Right cardiac atrium (tissue), 5 donors: ENCODE measurements around the gene STUM. TPM values are rescaled to one million over a fixed set of nuclear protein-coding genes. Genes with fewer than 3 reads are reported as not detected.

Source experiments
- ATAC-seq, 2 donors: fragments of 200-7000 bp; cut with Tn5 transposase; one replicate each; pipeline versions ENCODE4 v1.8.0 to v1.9.1; 2020; ENCODE audit warnings: moderate library complexity in 2 of 2, mild to moderate bottlenecking in 1 of 2
- DNase-seq, 3 donors: peaks; one replicate each; pipeline ENCODE4 v3.0.0-alpha.2; 2020
- H3K27ac ChIP-seq: one replicate; pipeline ENCODE4 v1.5.1; 2013; ENCODE audit warnings: mild to moderate bottlenecking, low read length, control low read depth, moderate library complexity
- H3K27me3 ChIP-seq: one replicate; pipeline ENCODE4 v1.6.1; 2013; ENCODE audit not compliant: control insufficient read depth, insufficient read depth
- H3K4me1 ChIP-seq: one replicate; pipeline ENCODE4 v1.6.1; 2013; ENCODE audit warnings: low read length; ENCODE audit not compliant: control insufficient read depth, insufficient read depth
- H3K4me3 ChIP-seq: one replicate; pipeline ENCODE4 v1.5.1; 2013; ENCODE audit warnings: low read length, control low read depth
- H3K9me3 ChIP-seq: one replicate; pipeline ENCODE4 v1.6.1; 2013; ENCODE audit warnings: low read length; ENCODE audit not compliant: control insufficient read depth
- WGBS: extraction: QIAGEN DNeasy Blood & Tissue Kit; methylation state at CpG from one replicate; pipeline ENCODE4 v1.1.7; 2013; 5-methylcytosine and 5-hydroxymethylcytosine counted together
- intact Hi-C, 4 donors: fragments of 100-400 bp; cut with DNase I; formaldehyde crosslinking; loops; one replicate each; pipeline versions ENCODE4 v1.11.0 to v1.14.0; 2022 to 2023
- polyA plus RNA-seq: library from polyadenylated mRNA; stranded (reverse); fragments of 200-250 nt; gene quantifications from one replicate; pipeline ENCODE4 v1.2.3, GENCODE V29; 2013
- total RNA-seq, 4 donors: library from RNA; stranded (reverse); fragmentation: NEBNext Ultra II Directional; extraction: Animal tissue kit (Norgen Biotek cat#: 25700); gene quantifications; one replicate each; pipeline ENCODE4 v1.2.1, GENCODE V29; 2021
- donor health status: healthy with polysubstance abuse.
- donor health status: DM: no; HTN: yes; CAD: no.
- donor health status: DM: no; HTN: no; CAD: no.
- donor health status: DM: no; HTN: yes; CAD: no; lungs with severe emphysema.
- donor health status: DM: yes; HTN: yes; CAD: no.

STUM gene
- total and polyA plus RNA-seq, 5 donors = 0.47 to 1.2 (median 0.71) TPM

DNA sequence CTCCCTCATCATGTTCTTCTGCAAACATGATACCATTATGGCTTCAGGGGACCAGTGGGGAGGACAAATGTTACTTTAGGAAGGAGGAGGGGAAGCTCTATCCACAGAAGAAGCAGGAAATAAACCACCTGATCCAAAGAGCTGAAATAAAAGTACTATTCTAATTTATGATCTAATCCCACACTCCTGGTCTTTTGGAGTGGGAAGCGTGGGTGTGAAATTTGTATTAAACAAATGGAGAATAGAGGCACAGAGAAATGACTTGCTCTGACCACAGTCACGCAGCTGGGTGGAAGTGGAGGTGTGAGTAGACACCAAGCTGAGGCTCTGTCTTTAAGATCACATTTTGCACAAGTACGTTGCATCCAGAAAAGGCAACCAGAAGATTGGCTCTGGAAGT is 14.5 kb upstream of the STUM start:
- no peak for DNase-seq
- intact Hi-C loops = no loop called here
- H3K27ac ChIP-seq = no peak overlapping the region
- no peaks in the 10 kb centered on the region for H3K9me3 ChIP-seq
- no peak overlapping the region for H3K4me3 ChIP-seq
- WGBS = 95% methylated on average over 3 of the region's 3 CpGs
- no peaks in the 10 kb centered on the region for H3K4me1 ChIP-seq
- ATAC-seq = no peak
- no peaks in the 10 kb centered on the region for H3K27me3 ChIP-seq

DNA sequence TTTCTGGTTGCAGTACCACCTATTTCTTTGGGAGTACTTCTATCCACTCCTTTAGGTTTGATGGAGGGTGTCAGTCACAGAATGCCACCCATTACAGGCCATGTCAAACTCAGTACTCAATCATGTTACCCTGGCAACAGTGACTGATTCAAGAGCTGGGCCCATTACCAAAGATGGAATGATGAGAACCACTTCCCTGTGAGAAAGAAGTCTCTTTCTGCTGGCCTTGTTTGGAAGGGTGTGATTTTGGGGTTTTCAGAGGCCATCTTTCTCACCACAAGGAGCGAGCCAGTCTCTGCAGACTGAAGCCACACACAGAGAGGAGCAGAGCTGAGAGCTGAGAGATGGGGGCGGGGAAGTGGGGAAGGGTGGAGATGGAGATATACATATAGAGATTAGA is 13.9 kb upstream of the STUM start:
- no peak overlapping the region for H3K27ac ChIP-seq
- ATAC-seq = no peak
- no peak overlapping the region for H3K4me3 ChIP-seq
- intact Hi-C loops = no loop called here
- no peaks in the 10 kb centered on the region for H3K27me3 ChIP-seq
- no peaks in the 10 kb centered on the region for H3K9me3 ChIP-seq
- 94% methylated on average over 2 of the region's 2 CpGs for WGBS
- H3K4me1 ChIP-seq = no peaks in the 10 kb centered on the region
- DNase-seq = no peak

DNA sequence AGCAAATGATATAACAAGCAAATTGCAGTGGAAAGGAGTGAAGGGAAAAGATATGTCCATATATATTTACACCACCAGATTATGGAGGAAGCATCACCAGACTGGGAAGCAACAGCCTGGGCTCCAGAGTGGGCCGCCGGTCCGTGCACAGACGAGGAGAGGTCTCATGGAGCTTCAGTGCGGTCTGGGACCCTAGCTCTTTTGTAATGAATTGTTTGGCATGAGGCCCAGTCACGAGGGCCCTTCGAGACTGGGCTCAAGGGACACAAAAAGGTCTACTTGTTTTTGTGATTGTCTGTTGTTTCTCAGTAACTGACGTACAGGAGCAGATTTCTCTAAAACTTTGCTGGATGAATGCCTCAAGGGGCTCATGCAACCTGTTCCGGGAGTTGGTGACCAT is 12.9 kb upstream of the STUM start:
- H3K9me3 ChIP-seq = no peaks in the 10 kb centered on the region
- no peaks in the 10 kb centered on the region for H3K27me3 ChIP-seq
- no peak overlapping the region for H3K27ac ChIP-seq
- intact Hi-C loops = no loop called here
- no peak for ATAC-seq
- DNase-seq = no peak
- H3K4me3 ChIP-seq = no peak overlapping the region
- no peaks in the 10 kb centered on the region for H3K4me1 ChIP-seq
- 71% methylated on average over 9 of the region's 9 CpGs for whole genome bisulfite sequencing

DNA sequence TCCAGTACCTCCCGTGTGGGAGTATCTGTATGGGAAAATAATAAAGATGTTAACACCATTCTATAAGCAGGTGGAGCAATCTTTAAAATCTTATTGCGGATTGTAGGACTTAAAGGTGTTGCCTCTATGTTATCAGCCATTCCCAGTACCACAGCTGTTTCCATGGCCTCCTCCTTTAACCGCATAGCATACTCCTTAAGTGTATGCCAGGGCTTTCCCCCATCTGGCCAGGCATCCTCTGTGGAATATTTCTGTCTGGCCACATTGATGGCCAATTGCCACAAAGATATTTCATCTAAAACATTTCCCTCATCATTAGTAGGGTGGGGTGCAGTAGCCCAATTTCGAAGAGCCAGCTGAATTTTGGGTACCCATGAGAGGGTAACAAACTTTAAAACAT is 7.3 kb upstream of the STUM start:
- H3K4me1 ChIP-seq = peaks cover 12% of the 10 kb centered on the region
- 91% methylated on average over 4 of the region's 4 CpGs for WGBS

DNA sequence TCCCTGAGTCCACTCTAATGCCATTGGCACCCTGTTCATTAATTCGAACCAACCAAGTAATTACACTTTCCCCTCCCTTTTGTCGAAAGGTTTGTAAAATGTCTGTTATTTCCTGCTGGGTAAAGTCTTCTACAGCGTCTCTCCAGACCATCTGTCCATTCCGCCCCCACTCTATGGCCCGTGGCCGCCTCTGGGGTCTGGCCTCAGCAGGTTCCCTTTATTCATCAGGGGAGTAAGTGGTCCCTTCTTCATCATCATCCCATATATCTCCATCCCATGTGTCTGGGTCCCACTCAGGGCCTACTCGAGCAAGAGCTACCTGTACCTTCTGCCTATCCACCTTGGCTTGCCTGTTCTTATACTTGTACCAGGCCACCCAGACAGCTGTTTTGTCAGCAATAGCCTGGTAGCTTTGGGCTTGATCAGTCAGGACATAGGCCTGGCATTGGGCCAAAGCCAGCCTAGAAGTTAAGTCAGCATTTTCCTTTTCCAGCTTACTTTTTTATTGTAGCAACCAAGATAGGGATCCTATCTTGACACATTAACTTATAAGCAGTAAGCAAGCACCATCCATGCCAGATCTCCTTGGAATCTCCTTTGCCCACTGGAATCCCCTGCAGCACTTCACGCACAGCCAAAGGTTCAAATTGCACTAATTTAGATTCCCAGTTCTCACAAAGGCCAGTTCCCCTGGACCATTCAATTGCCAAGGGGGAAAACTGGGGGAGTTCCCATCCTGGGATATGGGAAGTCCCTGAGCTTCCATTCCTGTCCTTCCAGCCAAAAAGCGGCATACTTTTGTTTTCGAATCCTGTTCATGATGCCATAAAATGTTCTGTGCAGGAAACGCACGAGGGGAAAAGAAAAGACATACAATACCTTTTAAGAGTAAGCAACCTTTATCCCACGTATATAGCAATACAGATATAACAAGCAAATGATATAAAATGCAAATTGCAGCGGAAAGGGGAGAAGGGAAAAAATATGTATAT is 6.6 kb upstream of the STUM start:
- Histone ChIP-seq H3K4me1 (peaks cover 12% of the 10 kb centered on the region), H3K27ac (no peak overlapping the region), H3K27me3 (no peaks in the 10 kb centered on the region), H3K9me3 (no peaks in the 10 kb centered on the region), H3K4me3 (no peak overlapping the region)
- no peak for ATAC-seq
- intact Hi-C loops = loop anchor here in 3 of 4 donors (5.0 to 10.0 kb wide), 3 partner anchors 63 to 117 kb away; no protein-coding TSS in a partner anchor
- DNase-seq = peak; percentile 51 to 75 (median 62)
- 71% methylated on average over 14 of the region's 14 CpGs for WGBS

More for the DNA sequence above, 7.3 kb upstream of the STUM start:
- no peak for DNase-seq
- intact Hi-C loops = loop anchor here in 3 of 4 donors (5.0 to 10.0 kb wide), 3 partner anchors 64 to 116 kb away; no protein-coding TSS in a partner anchor
- no peak for ATAC-seq
- no peaks in the 10 kb centered on the region for H3K9me3 ChIP-seq
- no peaks in the 10 kb centered on the region for H3K27me3 ChIP-seq
- H3K27ac ChIP-seq = no peak overlapping the region
- no peak overlapping the region for H3K4me3 ChIP-seq

DNA sequence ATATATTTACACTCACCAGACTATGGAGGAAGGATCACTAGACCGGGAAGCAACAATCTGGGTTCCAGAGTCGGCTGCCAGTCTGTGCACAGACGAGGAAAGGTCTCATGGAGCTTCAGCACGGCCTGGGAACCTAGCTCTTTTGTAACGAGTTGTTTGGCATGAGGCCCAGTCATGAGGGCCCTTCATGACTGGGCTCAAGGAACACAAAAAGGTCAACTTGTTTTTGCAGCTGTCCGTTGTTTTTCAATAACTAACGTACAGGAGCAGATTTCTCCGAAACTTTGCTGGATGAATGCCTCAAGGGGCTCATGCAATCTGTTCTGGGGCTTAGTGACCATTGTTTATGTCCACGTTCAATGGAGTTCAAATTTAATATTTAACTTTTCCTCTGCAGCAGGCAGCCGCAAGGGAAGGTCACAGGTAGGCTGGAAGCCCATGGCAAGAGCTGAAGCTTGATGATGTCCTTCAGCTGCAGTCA is 5.9 kb upstream of the STUM start:
- H3K27ac ChIP-seq = no peak overlapping the region
- H3K4me3 ChIP-seq = no peak overlapping the region
- H3K4me1 ChIP-seq = peaks cover 12% of the 10 kb centered on the region
- DNase-seq = peak; percentile 39 to 70 (median 61)
- no peaks in the 10 kb centered on the region for H3K27me3 ChIP-seq
- 30% methylated on average over 10 of the region's 10 CpGs for WGBS
- peak in 1 of 2 donors; percentile 67 for ATAC-seq
- H3K9me3 ChIP-seq = no peaks in the 10 kb centered on the region
- intact Hi-C loops = loop anchor here in 3 of 4 donors (5.0 to 10.0 kb wide), 3 partner anchors 62 to 118 kb away; no protein-coding TSS in a partner anchor

DNA sequence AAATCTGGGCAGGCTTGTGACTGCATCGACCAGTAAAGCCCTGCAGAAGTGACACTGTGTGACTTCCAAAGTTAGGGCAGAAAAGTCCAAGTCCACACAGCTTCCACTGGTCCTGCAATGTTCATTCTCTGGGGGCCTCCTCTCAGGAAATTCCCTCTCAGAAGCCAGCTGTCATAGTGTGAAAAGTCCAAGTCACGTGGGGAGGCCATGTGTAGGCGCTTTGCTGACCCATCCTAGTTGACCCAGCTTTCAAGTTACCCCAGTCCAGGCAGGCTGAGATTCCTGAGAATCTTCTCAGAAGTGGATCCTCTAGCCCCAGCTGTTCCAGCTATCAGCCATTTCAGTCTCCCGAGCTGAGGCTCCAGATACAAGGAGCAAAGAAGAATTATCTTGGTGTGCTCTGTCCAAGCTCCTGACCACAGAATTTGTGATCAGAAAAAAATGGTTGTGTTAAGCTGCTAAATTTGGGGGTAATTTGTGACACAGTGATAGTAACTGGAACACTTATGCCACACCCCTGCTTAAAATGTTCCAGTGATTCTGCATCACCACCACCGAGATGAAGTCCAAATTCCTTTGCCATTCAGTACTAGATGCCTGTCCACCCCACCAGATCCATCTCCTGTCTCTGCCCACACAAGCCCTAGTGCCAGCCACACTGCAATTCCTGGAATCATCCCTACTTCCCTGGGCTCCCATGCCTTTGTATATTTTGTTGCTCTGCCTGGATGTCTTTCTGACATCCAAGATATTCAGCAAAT is 2.5 kb upstream of the STUM start:
- ATAC-seq (peak; percentile 5 to 11), DNase-seq (peak; percentile 33 to 72 (median 66))
- intact Hi-C loops = loop anchor here in 3 of 4 donors (5.0 to 10.0 kb wide), 4 partner anchors 59 to 281 kb away; no protein-coding TSS in a partner anchor
- H3K4me3 ChIP-seq = no peak overlapping the region
- no peak overlapping the region for H3K27ac ChIP-seq
- no peaks in the 10 kb centered on the region for H3K27me3 ChIP-seq
- 55% methylated on average over 5 of the region's 5 CpGs for WGBS
- H3K9me3 ChIP-seq = no peaks in the 10 kb centered on the region
- H3K4me1 ChIP-seq = peaks cover 20% of the 10 kb centered on the region

DNA sequence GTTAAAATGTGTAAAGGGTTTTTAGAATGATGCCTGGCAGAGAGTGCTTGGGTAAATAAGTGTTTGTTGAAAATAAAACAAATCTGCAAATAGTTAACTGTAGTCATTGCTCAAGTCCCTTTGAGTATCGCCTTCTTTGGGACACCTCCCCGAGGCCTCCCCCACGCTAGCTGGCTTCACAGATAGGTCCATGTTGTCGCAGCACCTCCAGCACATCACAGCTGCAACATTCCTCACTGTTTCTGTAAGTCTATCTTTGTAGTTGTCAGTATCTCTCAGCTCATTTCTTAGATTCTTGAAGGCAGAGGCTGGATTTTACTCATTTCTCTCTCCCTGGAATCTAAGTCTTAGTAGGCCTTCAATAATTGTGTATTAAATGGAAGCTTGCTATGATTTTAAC is 1.6 kb upstream of the STUM start:
- Histone ChIP-seq H3K4me1 (peaks cover 17% of the 10 kb centered on the region), H3K27me3 (no peaks in the 10 kb centered on the region), H3K4me3 (no peak overlapping the region), H3K27ac (no peak overlapping the region), H3K9me3 (no peaks in the 10 kb centered on the region)
- DNase-seq (no peak), ATAC-seq (no peak)
- 78% methylated on average over 4 of the region's 4 CpGs for WGBS
- intact Hi-C loops = loop anchor here in 3 of 4 donors (5.0 to 10.0 kb wide), 4 partner anchors 58 to 280 kb away; no protein-coding TSS in a partner anchor

DNA sequence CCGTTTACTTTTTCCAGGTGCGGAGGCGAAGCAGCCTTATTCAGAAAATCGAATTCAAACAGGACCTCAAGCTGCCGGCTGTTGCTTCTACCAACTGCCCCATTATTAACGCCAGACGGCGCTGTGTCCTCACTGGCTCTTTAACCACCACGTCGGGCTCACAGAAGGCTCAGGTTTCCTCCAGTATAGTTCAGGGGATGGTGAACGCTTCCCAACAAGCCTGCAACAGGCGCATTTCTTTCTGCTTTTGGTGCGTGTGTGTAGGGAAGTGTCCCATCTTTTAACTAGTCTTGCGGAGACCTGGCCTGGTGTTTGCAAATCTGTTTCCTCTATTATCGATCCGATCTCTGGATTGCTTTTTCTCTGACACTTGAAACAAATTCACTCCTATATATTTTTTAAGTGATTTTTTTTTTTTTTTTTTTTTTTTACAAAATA is 791 bp upstream of the STUM start:
- Histone ChIP-seq H3K9me3 (no peaks in the 10 kb centered on the region), H3K27ac (no peak overlapping the region), H3K4me3 (peak overlapping the region; percentile 74), H3K4me1 (peaks cover 12% of the 10 kb centered on the region), H3K27me3 (no peaks in the 10 kb centered on the region)
- intact Hi-C loops = loop anchor here in 3 of 4 donors (5.0 to 10.0 kb wide), 4 partner anchors 57 to 280 kb away; no protein-coding TSS in a partner anchor
- 5% methylated on average over 16 of the region's 16 CpGs for WGBS
- peak; percentile 75 to 83 for ATAC-seq
- DNase-seq = peak; percentile 81 to 92 (median 87)

DNA sequence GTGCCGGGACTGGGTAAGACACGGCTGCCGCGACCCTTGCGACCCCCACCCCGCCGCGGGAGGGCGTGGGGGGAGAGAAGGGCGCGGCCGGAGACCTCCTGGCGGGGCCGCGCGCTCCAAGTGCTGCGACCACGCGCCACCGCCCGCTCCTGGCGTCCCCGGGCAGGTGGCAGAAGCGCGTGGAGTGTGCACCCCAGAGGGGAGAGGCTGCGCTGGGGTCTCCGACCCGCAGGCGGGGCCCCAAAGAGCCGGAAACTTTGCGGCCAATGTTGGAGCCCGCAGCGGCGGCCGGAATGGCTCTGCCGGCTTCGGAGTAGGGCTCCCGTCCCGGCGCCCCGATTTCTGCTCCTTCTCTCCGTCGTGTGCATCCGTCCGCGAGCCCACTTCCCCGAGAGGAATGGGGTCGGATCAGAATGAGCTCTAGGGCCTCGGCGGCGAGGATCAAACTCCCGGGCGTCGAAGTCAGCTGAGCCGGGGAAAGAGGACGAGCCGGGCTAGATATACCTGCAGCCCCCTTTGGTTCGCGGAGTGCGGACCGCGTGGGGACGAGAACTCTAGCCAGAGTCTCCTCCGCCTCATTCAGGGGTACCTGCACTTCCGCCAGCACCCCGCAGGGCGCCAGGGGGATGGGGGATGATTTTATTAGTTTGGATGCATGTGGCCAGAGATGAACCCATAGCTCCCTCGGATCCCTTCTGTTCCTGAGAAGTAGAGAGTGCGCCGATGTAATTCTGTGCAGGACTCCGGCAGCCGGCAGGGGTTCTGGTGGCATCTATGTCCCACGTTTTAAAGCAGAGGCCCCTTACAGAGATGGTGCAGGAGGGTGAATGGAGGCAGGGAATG is 751 bp downstream of the STUM start:
- Histone ChIP-seq H3K4me3 (peak overlapping the region; percentile 74), H3K4me1 (peaks cover 10% of the 10 kb centered on the region), H3K27ac (no peak overlapping the region), H3K9me3 (no peaks in the 10 kb centered on the region), H3K27me3 (no peaks in the 10 kb centered on the region)
- no peak for ATAC-seq
- under 1% methylated on average over 73 of the region's 73 CpGs for WGBS
- peak in 1 of 3 donors; percentile 42 for DNase-seq
- intact Hi-C loops = loop anchor here in 3 of 4 donors (5.0 to 10.0 kb wide), 4 partner anchors 55 to 278 kb away; no protein-coding TSS in a partner anchor
